Body of pancreas (tissue), 4 donors: ENCODE data around the gene MYO10. TPM values are rescaled to one million over a fixed set of nuclear protein-coding genes. Genes with fewer than 3 reads are reported as not detected.

ENCODE experiments used
- ATAC-seq: fragments of 150-250 bp; one replicate; pipeline ENCODE4 v1.9.1; 2016
- DNase-seq, 4 donors: peaks; one replicate each; pipeline ENCODE4 v3.0.0-alpha.2; 2019
- H3K27ac ChIP-seq, 4 donors: fragments of 200-600 bp; sonication (generic); 1 replicate in 3 of 4; 2 replicates in 1 of 4; pipeline versions ENCODE4 v1.5.1 to v1.6.1; 2016 to 2019; ENCODE audit warnings: mild to moderate bottlenecking in 1 of 4, mixed read lengths in 1 of 4, moderate library complexity in 1 of 4
- H3K27me3 ChIP-seq, 2 donors: fragments of 200-600 bp; sonication (generic); one replicate each; pipeline ENCODE4 v1.6.0; 2016; ENCODE audit warnings: mild to moderate bottlenecking in 1 of 2
- H3K36me3 ChIP-seq, 2 donors: fragments of 200-600 bp; sonication (generic); replicated peaks in 1 of 2; 2 replicates each; pipeline ENCODE4 v1.5.1; 2016; ENCODE audit warnings: low read depth in 2 of 2; ENCODE audit not compliant: insufficient read depth in 1 of 2
- H3K4me1 ChIP-seq: fragments of 200-600 bp; sonication (generic); one replicate; pipeline ENCODE4 v1.6.0; 2016
- H3K4me3 ChIP-seq, 2 donors: fragments of 200-600 bp; sonication (generic); 1 replicate in 1 of 2; 2 replicates in 1 of 2; pipeline ENCODE4 v1.5.1; 2016 to 2019
- H3K9me3 ChIP-seq, 3 donors: fragments of 200-600 bp; sonication (generic); 1 replicate in 2 of 3; 2 replicates in 1 of 3; pipeline ENCODE4 v1.5.1; 2016
- POLR2A ChIP-seq, 3 donors: fragments of 450-650 bp; IDR thresholded peaks; one replicate each; pipeline ENCODE4 v1.6.1; 2016; ENCODE audit warnings: antibody characterized with exemption in 3 of 3, mild to moderate bottlenecking in 2 of 3
- WGBS, 2 donors: methylation state at CpG; one replicate each; pipeline ENCODE4 v1.1.5; 2017; 5-methylcytosine and 5-hydroxymethylcytosine counted together
- intact Hi-C: fragments of 100-400 bp; cut with DNase I; formaldehyde crosslinking; loops from one replicate; pipeline ENCODE4 v1.15.1; 2023
- total RNA-seq, 2 donors: library from RNA; depleted of rRNA; stranded (reverse); fragments of >200 nt; gene quantifications; one replicate each; pipeline ENCODE4 v1.1.0, GENCODE V29; 2016
- TF ChIP-seq, protein P1 (sequence below), 7 experiments: fragments of 450-650 bp in 4 of 7; fragments of 200-600 bp in 3 of 7; sonication (generic) in 3 of 7; IDR thresholded peaks; one replicate each; pipeline ENCODE4 v1.5.1; 2016 to 2019; ENCODE audit warnings: antibody characterized with exemption in 7 of 7

MYO10 gene
- total RNA-seq, 2 donors from 2014 or later, result 35.8 to 162 TPM

- Histone ChIP-seq H3K4me3 (no peak overlapping the region), H3K4me1 (peaks cover 12% of the 10 kb centered on the region), H3K36me3 (peaks cover 7 to 15% of the 10 kb centered on the region in 2 donors), H3K9me3 (no peaks in the 10 kb centered on the region), H3K27ac (no peak overlapping the region), H3K27me3 (no peaks in the 10 kb centered on the region)
- 72% methylated on average over 8 of the region's 8 CpGs for WGBS, 2 donors
- DNase-seq (no peak), ATAC-seq (no peak)
- intact Hi-C loops, result no loop called here
- TF ChIP-seq, protein P1, sequence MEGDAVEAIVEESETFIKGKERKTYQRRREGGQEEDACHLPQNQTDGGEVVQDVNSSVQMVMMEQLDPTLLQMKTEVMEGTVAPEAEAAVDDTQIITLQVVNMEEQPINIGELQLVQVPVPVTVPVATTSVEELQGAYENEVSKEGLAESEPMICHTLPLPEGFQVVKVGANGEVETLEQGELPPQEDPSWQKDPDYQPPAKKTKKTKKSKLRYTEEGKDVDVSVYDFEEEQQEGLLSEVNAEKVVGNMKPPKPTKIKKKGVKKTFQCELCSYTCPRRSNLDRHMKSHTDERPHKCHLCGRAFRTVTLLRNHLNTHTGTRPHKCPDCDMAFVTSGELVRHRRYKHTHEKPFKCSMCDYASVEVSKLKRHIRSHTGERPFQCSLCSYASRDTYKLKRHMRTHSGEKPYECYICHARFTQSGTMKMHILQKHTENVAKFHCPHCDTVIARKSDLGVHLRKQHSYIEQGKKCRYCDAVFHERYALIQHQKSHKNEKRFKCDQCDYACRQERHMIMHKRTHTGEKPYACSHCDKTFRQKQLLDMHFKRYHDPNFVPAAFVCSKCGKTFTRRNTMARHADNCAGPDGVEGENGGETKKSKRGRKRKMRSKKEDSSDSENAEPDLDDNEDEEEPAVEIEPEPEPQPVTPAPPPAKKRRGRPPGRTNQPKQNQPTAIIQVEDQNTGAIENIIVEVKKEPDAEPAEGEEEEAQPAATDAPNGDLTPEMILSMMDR (IDR thresholded peaks at IDR 0.05), result no peak
- TF ChIP-seq POLR2A (IDR thresholded peaks at IDR 0.05), result no peak
These were observed 226.2 kb downstream of the MYO10 start for GRCh38 chr5:16709691-16710433.

DNA sequence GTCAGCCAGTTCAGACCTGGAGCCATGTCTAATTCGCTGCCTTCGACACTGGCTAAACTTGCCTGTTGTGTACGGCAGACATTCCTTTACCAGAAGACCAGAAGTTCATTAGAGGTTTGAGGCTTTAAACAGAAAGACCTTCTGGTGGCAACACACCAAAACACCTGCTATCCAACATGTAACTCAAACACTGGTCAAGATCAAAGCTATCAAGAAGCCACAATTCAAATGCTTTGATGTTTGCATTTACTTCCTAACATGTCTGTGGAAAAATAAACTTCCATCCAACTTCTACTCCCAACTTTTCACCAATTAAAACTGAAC lies 228.3 kb downstream of the MYO10 start:
- Histone ChIP-seq H3K27me3 (no peaks in the 10 kb centered on the region), H3K4me1 (peaks cover 8% of the 10 kb centered on the region), H3K4me3 (no peak overlapping the region), H3K27ac (peak overlapping the region in 1 of 4 donors; percentile 6), H3K9me3 (no peaks in the 10 kb centered on the region), H3K36me3 (peaks cover 7 to 20% of the 10 kb centered on the region in 2 donors)
- TF ChIP-seq, protein P1 (IDR thresholded peaks at IDR 0.05), result no peak
- no peak for TF ChIP-seq POLR2A (IDR thresholded peaks at IDR 0.05)
- 40 to 67% methylated on average over 3 of the region's 3 CpGs for WGBS, 2 donors
- DNase-seq (peak in 1 of 4 donors; percentile 20), ATAC-seq (no peak)
- intact Hi-C loops, result no loop called here

DNA sequence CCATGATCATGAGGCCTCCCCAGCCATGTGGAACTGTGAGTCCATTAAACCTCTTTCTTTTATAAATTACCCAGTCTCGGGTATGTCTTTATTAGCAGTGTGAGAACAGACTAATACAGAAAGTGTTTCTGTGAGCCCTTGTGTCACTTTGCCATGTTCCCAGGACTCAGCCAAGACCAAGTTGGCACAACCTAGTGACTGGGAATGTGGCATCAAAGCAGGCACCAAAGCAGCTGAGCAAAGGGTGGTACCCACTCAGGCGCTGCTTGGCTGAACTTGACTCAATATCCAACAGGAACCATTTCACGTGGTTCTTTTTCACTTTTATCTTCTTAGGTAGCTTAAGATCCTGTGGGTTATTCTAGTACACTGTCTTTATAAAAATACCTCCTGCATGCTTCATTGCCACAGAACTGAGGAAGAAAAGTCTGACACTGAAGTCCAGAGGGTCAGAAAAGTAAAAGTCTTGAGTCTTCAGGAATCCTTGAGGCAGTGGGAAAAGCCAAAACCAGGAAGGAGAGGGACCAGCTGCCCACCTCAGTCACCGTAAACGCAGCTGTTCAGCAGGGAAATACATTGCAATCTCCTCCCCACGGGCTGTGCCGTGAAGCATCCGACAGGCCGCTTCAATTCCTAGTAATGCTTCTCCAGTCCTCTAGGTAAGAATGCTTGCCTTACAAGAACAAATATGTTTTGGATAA lies 228.8 kb downstream of the MYO10 start:
- no peak for TF ChIP-seq POLR2A (IDR thresholded peaks at IDR 0.05)
- TF ChIP-seq, protein P1 (IDR thresholded peaks at IDR 0.05), result no peak
- peaks cover 7 to 21% of the 10 kb centered on the region in 2 donors for H3K36me3 ChIP-seq

DNA sequence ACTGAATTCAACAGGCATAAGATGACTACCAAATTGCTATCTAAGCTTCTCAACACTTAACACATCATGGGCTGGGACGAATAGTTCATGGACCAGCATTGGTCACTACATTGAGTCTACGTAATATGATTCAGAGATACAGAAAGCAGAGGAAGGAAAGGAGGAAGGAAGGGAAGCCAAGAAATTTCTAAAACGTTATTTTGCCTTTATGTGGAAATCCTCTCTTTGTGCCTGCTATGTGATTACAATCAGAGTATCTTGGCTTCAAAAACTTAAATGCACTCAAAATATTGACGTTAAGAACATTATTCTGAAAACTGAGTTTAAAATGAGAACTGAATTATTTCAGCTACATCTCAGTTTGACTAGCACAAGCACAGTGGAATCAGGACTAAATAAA lies 231.1 kb downstream of the MYO10 start:
- intact Hi-C loops, result no loop called here
- no peak for TF ChIP-seq POLR2A (IDR thresholded peaks at IDR 0.05)
- TF ChIP-seq, protein P1 (IDR thresholded peaks at IDR 0.05), result no peak
- Histone ChIP-seq H3K4me1 (no peaks in the 10 kb centered on the region), H3K4me3 (no peak overlapping the region), H3K9me3 (no peaks in the 10 kb centered on the region), H3K27me3 (no peaks in the 10 kb centered on the region), H3K27ac (no peak overlapping the region), H3K36me3 (peaks cover 3 to 34% of the 10 kb centered on the region in 2 donors)
- 64 to 70% methylated on average over 4 of the region's 4 CpGs for WGBS, 2 donors
- DNase-seq (no peak), ATAC-seq (no peak)

More for the DNA sequence above, 228.8 kb downstream of the MYO10 start:
- peak in 1 of 4 donors; percentile 17 for DNase-seq
- peak overlapping the region in 1 of 4 donors; percentile 6 for H3K27ac ChIP-seq
- WGBS, 2 donors, result 79 to 80% methylated on average over 6 to 9 of the region's 9 CpGs
- ATAC-seq, result no peak
- H3K27me3 ChIP-seq, result no peaks in the 10 kb centered on the region
- H3K4me1 ChIP-seq, result peaks cover 3% of the 10 kb centered on the region
- intact Hi-C loops, result no loop called here
- H3K4me3 ChIP-seq, result no peak overlapping the region
- H3K9me3 ChIP-seq, result no peaks in the 10 kb centered on the region
